ENCODE results near the gene ARMC12. TPM values are rescaled to one million over a fixed set of nuclear protein-coding genes. Genes with fewer than 3 reads are reported as not detected.
A peak's percentile ranks its signal among the peaks of the same experiment; 100 is the strongest.

Gene ARMC12
- total and polyA plus RNA-seq, 2 of the 13 experiments (the other 11 are each of a cell fraction or from before 2014, with no cell fraction given), result 1.3 TPM; not detected in 1

GRCh38 chr6:35731736-35732532 lies 4.9 kb upstream of the ARMC12 start (continued):
- TF ChIP-seq DMTF1 (CRISPR knock-in tag; IDR thresholded peaks at IDR 0.05), result no peak
- no peak for TF ChIP-seq NONO (IDR thresholded peaks at IDR 0.05)
- peak; percentile 87 for TF ChIP-seq NONO (CRISPR knock-in tag; conservative IDR thresholded peaks at IDR 0.05)
- no peak for TF ChIP-seq ZNF276 (CRISPR knock-in tag; IDR thresholded peaks at IDR 0.05; ENCODE audit: low read depth)
- peak; percentile 53; the same call in 1 of the 2 replicates for TF ChIP-seq DR1 (CRISPR knock-in tag; IDR thresholded peaks at IDR 0.05)
- TF ChIP-seq PHF8 (CRISPR knock-in tag; IDR thresholded peaks at IDR 0.05), result peak; percentile 85
- no peak for TF ChIP-seq ZNF180 (CRISPR knock-in tag; IDR thresholded peaks at IDR 0.05; ENCODE audit: borderline replicate concordance, low read depth)
- TF ChIP-seq TFE3 (CRISPR knock-in tag; IDR thresholded peaks at IDR 0.05), result peak; percentile 67; the same call in 1 of the 2 replicates
- no peak; the same call in 1 of the 2 replicates for TF ChIP-seq ZBTB8A (CRISPR knock-in tag; IDR thresholded peaks at IDR 0.05; ENCODE audit: borderline replicate concordance, low read depth)
- 0 out of 2 replicates have a peak, but pooled peaks have one; percentile 24 for TF ChIP-seq PRMT3 (CRISPR knock-in tag; IDR thresholded peaks at IDR 0.05; ENCODE audit: borderline replicate concordance, low read depth)
- TF ChIP-seq THAP7 (CRISPR knock-in tag; IDR thresholded peaks at IDR 0.05), result no peak
- TF ChIP-seq ZNF232 (CRISPR knock-in tag; IDR thresholded peaks at IDR 0.05; ENCODE audit: borderline replicate concordance), result peak; percentile 23
- peak; percentile 80; the same call in 1 of the 2 replicates for TF ChIP-seq ATF2 (CRISPR knock-in tag; IDR thresholded peaks at IDR 0.05)
- TF ChIP-seq PHF21A (CRISPR knock-in tag; IDR thresholded peaks at IDR 0.05), result peak; percentile 88

Data from HepG2 (cell line).